ENCODE results near the gene HLX.
A peak's percentile ranks its signal among the peaks of the same experiment; 100 is the strongest.

HLX gene

DNA sequence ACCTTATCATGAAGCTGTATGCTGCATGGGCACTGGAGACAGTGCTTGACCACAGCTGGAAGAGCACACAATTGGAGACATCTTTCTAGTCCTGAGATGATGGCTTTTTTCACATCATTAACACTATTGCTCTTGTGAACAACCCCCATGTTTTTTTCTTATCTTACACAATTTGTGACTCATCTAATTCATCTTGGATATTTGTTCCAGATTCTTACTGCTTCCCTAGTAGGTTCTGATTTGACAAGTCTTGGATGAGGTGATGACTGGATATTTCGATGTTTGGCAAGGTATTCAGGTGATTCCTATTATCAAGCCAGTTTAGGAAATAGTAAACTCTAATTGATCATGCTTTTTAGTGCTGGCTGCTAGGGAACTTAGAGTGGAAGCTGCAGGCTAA is 23.7 kb downstream of the HLX start:
- TF ChIP-seq, protein P1, sequence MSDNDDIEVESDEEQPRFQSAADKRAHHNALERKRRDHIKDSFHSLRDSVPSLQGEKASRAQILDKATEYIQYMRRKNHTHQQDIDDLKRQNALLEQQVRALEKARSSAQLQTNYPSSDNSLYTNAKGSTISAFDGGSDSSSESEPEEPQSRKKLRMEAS (IDR thresholded peaks at IDR 0.05; ENCODE audit: low read depth, low read length): no peak
- no peak for TF ChIP-seq POLR2A (IDR thresholded peaks at IDR 0.05; ENCODE audit: extremely low read depth, insufficient read length)
- TF ChIP-seq MYC (IDR thresholded peaks at IDR 0.05; ENCODE audit: low read depth, low read length): no peak
- TF ChIP-seq, protein P2, sequence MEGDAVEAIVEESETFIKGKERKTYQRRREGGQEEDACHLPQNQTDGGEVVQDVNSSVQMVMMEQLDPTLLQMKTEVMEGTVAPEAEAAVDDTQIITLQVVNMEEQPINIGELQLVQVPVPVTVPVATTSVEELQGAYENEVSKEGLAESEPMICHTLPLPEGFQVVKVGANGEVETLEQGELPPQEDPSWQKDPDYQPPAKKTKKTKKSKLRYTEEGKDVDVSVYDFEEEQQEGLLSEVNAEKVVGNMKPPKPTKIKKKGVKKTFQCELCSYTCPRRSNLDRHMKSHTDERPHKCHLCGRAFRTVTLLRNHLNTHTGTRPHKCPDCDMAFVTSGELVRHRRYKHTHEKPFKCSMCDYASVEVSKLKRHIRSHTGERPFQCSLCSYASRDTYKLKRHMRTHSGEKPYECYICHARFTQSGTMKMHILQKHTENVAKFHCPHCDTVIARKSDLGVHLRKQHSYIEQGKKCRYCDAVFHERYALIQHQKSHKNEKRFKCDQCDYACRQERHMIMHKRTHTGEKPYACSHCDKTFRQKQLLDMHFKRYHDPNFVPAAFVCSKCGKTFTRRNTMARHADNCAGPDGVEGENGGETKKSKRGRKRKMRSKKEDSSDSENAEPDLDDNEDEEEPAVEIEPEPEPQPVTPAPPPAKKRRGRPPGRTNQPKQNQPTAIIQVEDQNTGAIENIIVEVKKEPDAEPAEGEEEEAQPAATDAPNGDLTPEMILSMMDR (IDR thresholded peaks at IDR 0.05; ENCODE audit: low read depth, low read length): no peak
- no peak for DNase-seq (ENCODE audit: low read depth)
- no peak overlapping the region for H3K4me3 ChIP-seq (ENCODE audit: low read depth, low read length)

DNA sequence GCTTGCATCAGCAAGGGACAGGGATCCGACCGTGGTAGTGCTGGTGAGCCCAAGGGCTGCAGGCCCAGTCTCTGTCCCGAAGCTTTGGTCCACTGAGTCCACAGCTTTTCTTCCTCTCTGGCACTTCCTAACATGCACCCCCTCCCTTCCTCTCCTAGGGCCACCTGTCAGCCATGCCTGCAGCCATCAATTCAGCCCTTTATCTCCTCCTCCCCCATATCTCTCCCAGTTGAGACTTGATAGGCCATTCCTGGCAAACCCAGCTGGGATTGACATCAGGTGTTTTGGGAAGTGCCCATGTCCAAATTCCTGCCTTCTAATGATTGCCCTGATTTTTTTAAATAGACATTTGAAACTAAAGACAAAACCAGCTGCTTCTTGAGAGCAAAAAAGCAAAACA is 25.6 kb downstream of the HLX start:
- DNase-seq (ENCODE audit: low read depth): no peak
- no peak overlapping the region for H3K4me3 ChIP-seq (ENCODE audit: low read depth, low read length)
- TF ChIP-seq, protein P1 (IDR thresholded peaks at IDR 0.05; ENCODE audit: low read depth, low read length): no peak
- TF ChIP-seq POLR2A (IDR thresholded peaks at IDR 0.05; ENCODE audit: extremely low read depth, insufficient read length) (no peak), MYC (IDR thresholded peaks at IDR 0.05; ENCODE audit: low read depth, low read length) (no peak)
- TF ChIP-seq, protein P2 (IDR thresholded peaks at IDR 0.05; ENCODE audit: low read depth, low read length): no peak

DNA sequence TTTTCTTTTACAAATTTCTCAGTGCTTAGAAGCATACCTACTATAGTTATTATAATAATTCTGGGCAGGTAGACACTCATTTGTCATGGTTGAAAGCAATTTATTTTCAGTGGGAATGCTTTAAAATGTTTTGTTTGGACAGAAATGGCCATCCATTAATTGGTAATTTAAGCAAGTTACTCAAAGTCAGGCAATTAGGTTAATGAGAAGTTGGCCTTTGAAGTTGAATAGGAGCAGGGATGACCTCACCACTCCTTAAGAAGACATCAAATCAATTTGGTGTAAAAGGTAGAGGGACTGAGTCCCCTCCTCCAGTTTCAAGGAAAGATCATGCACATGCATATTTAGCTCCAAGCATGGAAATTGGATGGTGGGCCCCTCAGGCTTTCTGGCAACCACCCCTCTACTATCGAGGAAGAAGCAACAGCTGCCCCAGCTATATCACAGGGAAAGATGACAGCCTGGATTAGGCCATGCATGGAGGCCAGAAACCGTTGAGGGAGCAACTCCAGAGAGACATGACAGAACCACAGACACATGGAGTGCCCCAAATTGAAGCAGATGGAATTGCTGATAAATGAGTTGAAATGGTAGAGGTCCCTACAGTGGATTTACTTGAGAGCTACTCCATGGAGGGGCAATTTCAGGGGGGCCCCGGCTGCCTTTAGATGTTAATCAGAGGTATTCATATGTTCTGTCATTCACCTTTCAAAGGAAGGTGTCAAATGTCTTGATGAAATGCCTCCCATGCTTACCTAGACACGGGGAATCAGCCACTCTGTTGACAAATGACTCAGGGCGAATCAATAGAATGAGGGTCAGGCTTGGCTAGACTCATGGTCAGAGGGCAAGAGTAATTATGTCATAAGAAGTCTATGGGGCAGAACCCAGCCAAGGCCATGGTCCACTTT is 26.7 kb downstream of the HLX start:
- H3K4me3 ChIP-seq (ENCODE audit: low read depth, low read length): no peak overlapping the region
- DNase-seq (ENCODE audit: low read depth): no peak
- no peak for TF ChIP-seq POLR2A (IDR thresholded peaks at IDR 0.05; ENCODE audit: extremely low read depth, insufficient read length)
- TF ChIP-seq, protein P2 (IDR thresholded peaks at IDR 0.05; ENCODE audit: low read depth, low read length): no peak
- TF ChIP-seq MYC (IDR thresholded peaks at IDR 0.05; ENCODE audit: low read depth, low read length): no peak
- TF ChIP-seq, protein P1 (IDR thresholded peaks at IDR 0.05; ENCODE audit: low read depth, low read length): no peak

DNA sequence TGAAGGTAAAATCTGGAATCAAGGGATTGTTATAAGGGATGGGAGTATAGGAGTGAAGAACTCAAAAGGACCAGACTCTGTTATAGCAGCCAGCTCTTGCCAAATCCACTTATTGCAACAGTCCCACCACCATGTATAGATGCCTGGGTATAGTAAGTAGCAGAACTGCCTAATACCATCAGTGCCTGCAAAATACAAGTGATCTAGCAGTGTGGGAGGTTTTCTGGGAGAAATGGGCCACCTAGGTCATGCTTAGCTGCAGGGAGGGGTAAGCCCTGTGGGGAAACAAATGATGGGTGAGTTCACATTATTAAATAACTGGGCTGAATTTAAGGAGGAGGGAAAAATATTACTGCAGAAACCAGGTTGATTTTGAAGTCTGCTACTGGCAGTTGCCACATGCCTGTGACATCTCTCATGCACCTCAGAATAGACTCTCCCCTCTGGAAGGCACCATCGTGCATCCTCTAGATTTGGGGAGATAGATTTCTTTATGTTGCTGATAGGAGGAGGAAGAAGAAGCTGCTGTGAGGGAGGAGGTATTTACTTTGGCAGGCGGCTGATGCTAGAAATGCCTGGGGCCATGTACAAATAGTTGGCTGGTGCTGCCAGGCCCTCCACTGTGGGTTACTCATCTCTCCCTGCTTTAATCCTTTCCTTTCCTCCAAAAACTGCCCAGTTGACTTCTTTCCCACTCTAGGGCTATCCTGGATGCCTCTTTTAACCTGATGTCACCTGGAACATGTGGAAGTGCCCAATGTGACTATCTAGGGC is 27.5 kb downstream of the HLX start:
- TF ChIP-seq, protein P1 (IDR thresholded peaks at IDR 0.05; ENCODE audit: low read depth, low read length): no peak
- no peak for TF ChIP-seq MYC (IDR thresholded peaks at IDR 0.05; ENCODE audit: low read depth, low read length)
- no peak for TF ChIP-seq POLR2A (IDR thresholded peaks at IDR 0.05; ENCODE audit: extremely low read depth, insufficient read length)
- TF ChIP-seq, protein P2 (IDR thresholded peaks at IDR 0.05; ENCODE audit: low read depth, low read length): no peak
- no peak overlapping the region for H3K4me3 ChIP-seq (ENCODE audit: low read depth, low read length)
- peak; percentile 25 for DNase-seq (ENCODE audit: low read depth)

DNA sequence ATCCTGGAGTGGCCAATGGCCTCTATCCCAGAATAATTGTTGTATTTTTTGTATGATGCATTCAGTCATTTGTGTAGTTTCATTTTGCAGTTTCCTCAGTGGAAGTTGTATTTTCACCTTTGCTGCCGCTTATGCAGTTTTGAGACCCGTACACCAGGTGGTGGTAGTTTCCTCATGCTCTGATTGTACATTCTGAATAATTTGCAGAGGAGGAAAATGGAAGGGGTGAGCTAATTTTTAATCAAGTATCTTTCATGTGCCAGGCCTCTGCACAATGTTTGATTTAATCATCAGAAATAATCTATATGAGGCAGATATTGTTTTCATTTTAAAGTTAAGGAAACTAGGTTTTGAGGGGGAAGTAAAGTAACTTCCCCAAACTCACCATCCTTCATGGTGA is 29.5 kb downstream of the HLX start:
- no peak for TF ChIP-seq POLR2A (IDR thresholded peaks at IDR 0.05; ENCODE audit: extremely low read depth, insufficient read length)
- TF ChIP-seq, protein P1 (IDR thresholded peaks at IDR 0.05; ENCODE audit: low read depth, low read length): no peak
- TF ChIP-seq MYC (IDR thresholded peaks at IDR 0.05; ENCODE audit: low read depth, low read length): no peak
- TF ChIP-seq, protein P2 (IDR thresholded peaks at IDR 0.05; ENCODE audit: low read depth, low read length): peak; percentile 28
- H3K4me3 ChIP-seq (ENCODE audit: low read depth, low read length): no peak overlapping the region
- DNase-seq (ENCODE audit: low read depth): no peak

All from NB4 (cell line).